D721Med (cell line): Measurements from ENCODE around the gene MAFG.

ENCODE experiments used
- DNase-seq: peaks from one replicate; pipeline ENCODE4 v3.0.0; 2011; ENCODE audit warnings: low spot score; ENCODE audit not compliant: insufficient read length
- FAIRE-seq: peaks from 2 replicates; lab custom pipeline; 2011; peaks lifted over from hg19 to GRCh38; lab: Jason Lieb, UNC
- CTCF ChIP-seq: IDR thresholded peaks from 2 replicates; pipeline ENCODE4 v1.5.1; 2012; ENCODE audit warnings: mild to moderate bottlenecking, control low read depth; ENCODE audit not compliant: insufficient read depth; ENCODE audit errors: missing control alignments

MAFG gene

GRCh38 chr17:81940538-81941483 lies 13.3 kb upstream of the MAFG start:
- FAIRE-seq, result no peak
- no peak for DNase-seq
- no peak for TF ChIP-seq CTCF

GRCh38 chr17:81939881-81940385 lies 12.4 kb upstream of the MAFG start:
- no peak for FAIRE-seq
- DNase-seq, result no peak
- no peak for TF ChIP-seq CTCF

- TF ChIP-seq CTCF, result no peak
- DNase-seq (no peak), FAIRE-seq (no peak)
Measured at GRCh38 chr17:81939218-81939617, 11.7 kb upstream of the MAFG start.

- FAIRE-seq (no peak), DNase-seq (no peak)
- no peak for TF ChIP-seq CTCF
Measured at GRCh38 chr17:81935709-81936084, 8.2 kb upstream of the MAFG start.

GRCh38 chr17:81934850-81935708 lies 7.5 kb upstream of the MAFG start:
- no peak for TF ChIP-seq CTCF
- DNase-seq (no peak), FAIRE-seq (no peak)

GRCh38 chr17:81934098-81934757 lies 6.7 kb upstream of the MAFG start:
- FAIRE-seq, result no peak
- TF ChIP-seq CTCF, result no peak
- no peak for DNase-seq
